Erythroblast (primary cell): Measurements from ENCODE around the gene ATP2A3.

Source experiments
- DNase-seq, 2 experiments: peaks; one replicate each; lab custom pipeline; 2025; lab: John Stamatoyannopoulos, UW
- GATA1 ChIP-seq: IDR thresholded peaks from 2 replicates; pipeline ENCODE4 v1.6.1; 2011; ENCODE audit warnings: low read depth, mild to moderate bottlenecking, control low read depth, low read length, moderate library complexity
- POLR2A ChIP-seq: IDR thresholded peaks from 2 replicates; pipeline ENCODE4 v1.6.1; 2011; ENCODE audit warnings: mild to moderate bottlenecking, low read length

Gene ATP2A3

GRCh38 chr17:3918372-3919122, 45.7 kb downstream of the ATP2A3 start:
- DNase-seq, result peak in 1 of 2 experiments; percentile 13
- TF ChIP-seq POLR2A, result no peak
- no peak for TF ChIP-seq GATA1

- no peak for TF ChIP-seq GATA1
- TF ChIP-seq POLR2A, result no peak
- DNase-seq, result peak; percentile 68 to 79
Observed at GRCh38 chr17:3917391-3917931, 46.8 kb downstream of the ATP2A3 start.

DNA sequence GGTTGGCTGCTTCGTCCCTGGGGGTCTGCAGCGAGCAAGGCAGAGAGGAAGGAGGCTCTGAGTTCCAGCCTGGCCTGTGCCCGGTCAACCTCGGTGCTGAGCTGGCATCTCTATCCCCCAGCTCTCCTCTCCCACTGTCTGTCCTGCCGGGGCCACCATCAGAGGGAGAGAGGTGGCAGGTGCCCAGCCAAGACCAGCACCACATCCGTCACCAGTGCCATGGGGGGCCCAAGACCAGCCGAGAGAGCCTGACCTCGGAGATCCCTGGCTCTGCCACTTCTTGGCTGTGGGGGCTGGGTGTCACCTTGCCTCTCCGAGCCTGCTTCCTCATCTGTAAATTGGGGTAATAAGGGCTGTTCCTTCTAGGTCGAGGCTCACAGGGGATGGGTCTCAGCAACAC, 47.4 kb downstream of the ATP2A3 start:
- TF ChIP-seq GATA1, result no peak
- no peak for TF ChIP-seq POLR2A
- DNase-seq, result peak in 1 of 2 experiments; percentile 39

GRCh38 chr17:3915995-3916696, 48.1 kb downstream of the ATP2A3 start, which contains the start of gene P2RX1:
Gene P2RX1, minus strand, starts transcription at chr17:3916465. Its CDS starts 240 bp downstream, at chr17:3916225.
- TF ChIP-seq POLR2A (peak; percentile 77), GATA1 (no peak)
- peak; percentile 67 to 72 for DNase-seq

DNA sequence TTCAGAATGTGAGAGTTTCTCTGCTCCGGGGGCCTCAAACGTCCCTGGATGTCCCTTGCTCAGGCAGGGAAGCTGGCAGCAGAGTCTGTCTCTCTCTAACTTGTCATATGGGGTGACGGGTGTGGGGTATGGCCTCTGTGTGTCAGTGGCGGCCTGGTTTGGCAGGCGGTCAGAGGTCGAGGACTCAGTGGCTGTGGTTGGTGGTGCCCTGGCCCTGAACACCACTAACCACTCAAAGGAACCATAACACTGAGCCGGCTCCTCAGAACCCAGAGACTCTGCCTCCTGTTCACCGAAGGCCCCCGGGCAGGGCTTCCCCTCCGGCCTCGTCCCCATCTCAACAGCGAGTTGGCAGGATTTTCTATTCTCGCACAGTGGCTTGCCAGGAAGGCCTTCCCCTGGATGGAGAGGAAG, 48.6 kb downstream of the ATP2A3 start:
- DNase-seq, result peak; percentile 20 to 46
- TF ChIP-seq GATA1 (no peak), POLR2A (no peak)

DNA sequence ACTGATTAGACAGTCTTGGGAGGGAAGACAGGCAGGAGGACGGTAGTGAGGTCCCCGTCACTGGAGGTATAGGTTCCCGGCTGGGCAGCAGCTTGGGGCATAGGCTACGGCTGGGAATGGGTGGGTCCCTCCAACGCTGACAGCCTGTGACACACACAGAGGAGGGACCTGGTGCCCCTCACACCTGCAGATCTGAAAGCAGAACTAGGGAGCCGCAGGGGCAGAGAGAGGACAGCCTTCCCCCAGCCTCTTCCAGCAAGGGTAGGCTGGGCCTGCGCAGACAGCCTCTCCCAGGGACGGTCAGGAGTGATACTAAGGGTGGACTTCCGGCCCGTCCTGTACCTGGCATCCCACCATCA, 49.9 kb downstream of the ATP2A3 start:
- no peak for DNase-seq

GRCh38 chr17:3913531-3914311, 50.5 kb downstream of the ATP2A3 start:
- DNase-seq, result peak; percentile 69 to 86
- no peak for TF ChIP-seq POLR2A
- no peak for TF ChIP-seq GATA1

More for the DNA sequence above, 49.9 kb downstream of the ATP2A3 start:
- TF ChIP-seq POLR2A (no peak), GATA1 (no peak)

- no peak for DNase-seq
- no peak for TF ChIP-seq GATA1
- no peak for TF ChIP-seq POLR2A
Observed at GRCh38 chr17:3912827-3913226, 51.4 kb downstream of the ATP2A3 start.

- TF ChIP-seq POLR2A, result no peak
- TF ChIP-seq GATA1, result no peak
- no peak for DNase-seq
Observed at GRCh38 chr17:3911271-3912053, 52.8 kb downstream of the ATP2A3 start.

DNA sequence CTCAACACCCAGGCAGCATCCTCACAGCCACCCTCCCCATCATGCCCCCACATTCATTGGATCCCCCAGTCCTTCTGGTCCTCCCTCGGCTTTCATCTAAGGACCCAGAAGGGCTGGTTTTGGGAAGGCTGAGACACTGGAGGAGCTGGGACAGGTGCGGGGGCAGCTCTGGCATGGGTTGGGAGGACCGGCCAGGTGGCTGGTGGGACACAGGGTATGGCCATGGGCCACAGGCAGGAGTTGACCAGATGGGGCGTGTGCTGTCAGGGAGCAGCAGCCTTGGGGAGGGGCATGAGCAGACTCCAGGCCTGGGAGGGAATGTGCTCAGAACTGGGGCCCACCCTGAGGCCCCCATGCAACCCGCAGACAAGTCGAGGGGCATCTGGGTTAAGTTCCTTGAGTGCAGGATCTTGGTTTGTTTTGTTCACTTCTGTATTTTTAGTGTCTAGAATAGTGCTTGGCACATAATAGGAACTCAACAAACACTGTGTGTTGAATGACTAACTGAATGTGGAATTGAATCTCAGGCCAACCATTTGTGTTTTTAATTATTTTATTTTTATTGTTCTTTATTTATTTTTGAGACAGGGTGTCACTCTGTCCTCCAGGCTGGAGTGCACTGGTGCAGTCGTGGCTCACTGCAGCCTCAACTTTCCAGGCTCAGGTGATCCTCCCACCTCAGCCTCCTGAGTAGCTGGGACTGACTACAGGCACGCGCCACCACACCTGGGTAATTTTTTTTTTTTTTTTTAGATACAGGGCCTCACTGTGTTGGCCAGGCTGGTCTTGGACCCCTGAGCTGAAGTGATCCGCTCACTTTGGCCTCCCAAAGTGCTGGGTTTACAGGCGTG, 53.6 kb downstream of the ATP2A3 start:
- TF ChIP-seq POLR2A (no peak), GATA1 (no peak)
- no peak for DNase-seq

DNA sequence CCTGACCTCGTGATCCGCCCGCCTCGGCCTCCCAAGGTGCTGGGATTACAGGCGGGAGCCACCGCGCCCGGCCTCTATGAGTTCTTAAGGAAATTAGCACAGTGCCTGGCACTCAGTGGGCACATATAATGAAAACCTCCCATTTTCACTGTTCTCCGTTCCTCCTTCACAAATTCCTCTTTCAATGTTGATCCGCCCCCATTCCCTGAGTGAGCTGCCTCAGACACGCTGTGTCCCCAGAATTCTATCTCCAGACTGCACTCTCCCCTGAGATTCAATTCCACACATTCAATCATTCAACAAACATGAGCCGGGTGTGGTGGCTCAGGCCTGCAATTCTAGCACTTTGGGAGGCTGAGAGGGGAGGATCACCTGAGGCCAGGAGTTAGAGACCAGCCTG, 55.0 kb downstream of the ATP2A3 start:
- DNase-seq, result no peak
- no peak for TF ChIP-seq POLR2A
- no peak for TF ChIP-seq GATA1
